ENCODE results near the gene EML1.

The EML1 gene

GRCh38 chr14:99928963-99929362 lies 135.8 kb downstream of the EML1 start:
- Histone ChIP-seq H3K9me3 (ENCODE audit: control insufficient read depth, low read length) (no peaks in the 10 kb centered on the region), H3K36me3 (ENCODE audit: control insufficient read depth, insufficient read depth, low read length) (no peaks in the 10 kb centered on the region), H3K27ac (ENCODE audit: insufficient read depth, low read length, poor library complexity, severe bottlenecking) (no peak overlapping the region)

GRCh38 chr14:99929601-99930000 lies 136.4 kb downstream of the EML1 start:
- Histone ChIP-seq H3K4me1 (ENCODE audit: control insufficient read depth, insufficient read depth, low read length, poor library complexity, severe bottlenecking) (no peaks in the 10 kb centered on the region), H3K4me3 (ENCODE audit: insufficient read depth, low read depth, low read length, poor library complexity, severe bottlenecking) (no peak overlapping the region), H3K27me3 (replicated peaks; ENCODE audit: control insufficient read depth, insufficient read depth, low read length, poor library complexity, severe bottlenecking) (no peaks in the 10 kb centered on the region), H3K9me3 (ENCODE audit: control insufficient read depth, low read length) (no peaks in the 10 kb centered on the region), H3K36me3 (ENCODE audit: control insufficient read depth, insufficient read depth, low read length) (no peaks in the 10 kb centered on the region), H3K27ac (ENCODE audit: insufficient read depth, low read length, poor library complexity, severe bottlenecking) (no peak overlapping the region)
- DNase-seq, result no peak

More at GRCh38 chr14:99928963-99929362, 135.8 kb downstream of the EML1 start:
- Histone ChIP-seq H3K4me1 (ENCODE audit: control insufficient read depth, insufficient read depth, low read length, poor library complexity, severe bottlenecking) (no peaks in the 10 kb centered on the region), H3K4me3 (ENCODE audit: insufficient read depth, low read depth, low read length, poor library complexity, severe bottlenecking) (no peak overlapping the region), H3K27me3 (replicated peaks; ENCODE audit: control insufficient read depth, insufficient read depth, low read length, poor library complexity, severe bottlenecking) (no peaks in the 10 kb centered on the region)
- no peak for DNase-seq

GRCh38 chr14:99930420-99931274 lies 137.4 kb downstream of the EML1 start:
- DNase-seq, result no peak
- Histone ChIP-seq H3K4me3 (ENCODE audit: insufficient read depth, low read depth, low read length, poor library complexity, severe bottlenecking) (no peak overlapping the region), H3K36me3 (ENCODE audit: control insufficient read depth, insufficient read depth, low read length) (no peaks in the 10 kb centered on the region), H3K27me3 (replicated peaks; ENCODE audit: control insufficient read depth, insufficient read depth, low read length, poor library complexity, severe bottlenecking) (no peaks in the 10 kb centered on the region), H3K4me1 (ENCODE audit: control insufficient read depth, insufficient read depth, low read length, poor library complexity, severe bottlenecking) (no peaks in the 10 kb centered on the region), H3K27ac (ENCODE audit: insufficient read depth, low read length, poor library complexity, severe bottlenecking) (no peak overlapping the region), H3K9me3 (ENCODE audit: control insufficient read depth, low read length) (no peaks in the 10 kb centered on the region)

GRCh38 chr14:99931308-99931707 lies 138.1 kb downstream of the EML1 start:
- Histone ChIP-seq H3K27ac (ENCODE audit: insufficient read depth, low read length, poor library complexity, severe bottlenecking) (no peak overlapping the region), H3K4me1 (ENCODE audit: control insufficient read depth, insufficient read depth, low read length, poor library complexity, severe bottlenecking) (no peaks in the 10 kb centered on the region), H3K9me3 (ENCODE audit: control insufficient read depth, low read length) (no peaks in the 10 kb centered on the region), H3K27me3 (replicated peaks; ENCODE audit: control insufficient read depth, insufficient read depth, low read length, poor library complexity, severe bottlenecking) (no peaks in the 10 kb centered on the region), H3K4me3 (ENCODE audit: insufficient read depth, low read depth, low read length, poor library complexity, severe bottlenecking) (no peak overlapping the region), H3K36me3 (ENCODE audit: control insufficient read depth, insufficient read depth, low read length) (no peaks in the 10 kb centered on the region)
- DNase-seq, result no peak

GRCh38 chr14:99936056-99936455 lies 142.8 kb downstream of the EML1 start:
- no peaks in the 10 kb centered on the region for H3K36me3 ChIP-seq (ENCODE audit: control insufficient read depth, insufficient read depth, low read length)
- H3K27me3 ChIP-seq (replicated peaks; ENCODE audit: control insufficient read depth, insufficient read depth, low read length, poor library complexity, severe bottlenecking), result no peaks in the 10 kb centered on the region
- no peak overlapping the region for H3K27ac ChIP-seq (ENCODE audit: insufficient read depth, low read length, poor library complexity, severe bottlenecking)
- no peaks in the 10 kb centered on the region for H3K9me3 ChIP-seq (ENCODE audit: control insufficient read depth, low read length)
- no peak for DNase-seq
- H3K4me1 ChIP-seq (ENCODE audit: control insufficient read depth, insufficient read depth, low read length, poor library complexity, severe bottlenecking), result no peaks in the 10 kb centered on the region
- H3K4me3 ChIP-seq (ENCODE audit: insufficient read depth, low read depth, low read length, poor library complexity, severe bottlenecking), result no peak overlapping the region

GRCh38 chr14:99936738-99937474 lies 143.7 kb downstream of the EML1 start:
- no peak overlapping the region for H3K4me3 ChIP-seq (ENCODE audit: insufficient read depth, low read depth, low read length, poor library complexity, severe bottlenecking)
- no peak for DNase-seq
- no peaks in the 10 kb centered on the region for H3K9me3 ChIP-seq (ENCODE audit: control insufficient read depth, low read length)
- no peak overlapping the region for H3K27ac ChIP-seq (ENCODE audit: insufficient read depth, low read length, poor library complexity, severe bottlenecking)
- H3K36me3 ChIP-seq (ENCODE audit: control insufficient read depth, insufficient read depth, low read length), result no peaks in the 10 kb centered on the region
- no peaks in the 10 kb centered on the region for H3K4me1 ChIP-seq (ENCODE audit: control insufficient read depth, insufficient read depth, low read length, poor library complexity, severe bottlenecking)
- no peaks in the 10 kb centered on the region for H3K27me3 ChIP-seq (replicated peaks; ENCODE audit: control insufficient read depth, insufficient read depth, low read length, poor library complexity, severe bottlenecking)

GRCh38 chr14:99937475-99938244 lies 144.4 kb downstream of the EML1 start:
- H3K4me1 ChIP-seq (ENCODE audit: control insufficient read depth, insufficient read depth, low read length, poor library complexity, severe bottlenecking), result no peaks in the 10 kb centered on the region
- H3K27ac ChIP-seq (ENCODE audit: insufficient read depth, low read length, poor library complexity, severe bottlenecking), result no peak overlapping the region
- H3K9me3 ChIP-seq (ENCODE audit: control insufficient read depth, low read length), result no peaks in the 10 kb centered on the region
- no peak for DNase-seq
- no peak overlapping the region for H3K4me3 ChIP-seq (ENCODE audit: insufficient read depth, low read depth, low read length, poor library complexity, severe bottlenecking)
- H3K27me3 ChIP-seq (replicated peaks; ENCODE audit: control insufficient read depth, insufficient read depth, low read length, poor library complexity, severe bottlenecking), result no peaks in the 10 kb centered on the region
- H3K36me3 ChIP-seq (ENCODE audit: control insufficient read depth, insufficient read depth, low read length), result no peaks in the 10 kb centered on the region

GRCh38 chr14:99938376-99938775 lies 145.2 kb downstream of the EML1 start:
- Histone ChIP-seq H3K4me1 (ENCODE audit: control insufficient read depth, insufficient read depth, low read length, poor library complexity, severe bottlenecking) (no peaks in the 10 kb centered on the region), H3K27me3 (replicated peaks; ENCODE audit: control insufficient read depth, insufficient read depth, low read length, poor library complexity, severe bottlenecking) (no peaks in the 10 kb centered on the region), H3K9me3 (ENCODE audit: control insufficient read depth, low read length) (no peaks in the 10 kb centered on the region), H3K4me3 (ENCODE audit: insufficient read depth, low read depth, low read length, poor library complexity, severe bottlenecking) (no peak overlapping the region), H3K36me3 (ENCODE audit: control insufficient read depth, insufficient read depth, low read length) (no peaks in the 10 kb centered on the region), H3K27ac (ENCODE audit: insufficient read depth, low read length, poor library complexity, severe bottlenecking) (no peak overlapping the region)
- no peak for DNase-seq

GRCh38 chr14:99938896-99939295 lies 145.7 kb downstream of the EML1 start:
- H3K36me3 ChIP-seq (ENCODE audit: control insufficient read depth, insufficient read depth, low read length), result no peaks in the 10 kb centered on the region
- DNase-seq, result no peak
- H3K4me1 ChIP-seq (ENCODE audit: control insufficient read depth, insufficient read depth, low read length, poor library complexity, severe bottlenecking), result no peaks in the 10 kb centered on the region
- H3K9me3 ChIP-seq (ENCODE audit: control insufficient read depth, low read length), result no peaks in the 10 kb centered on the region
- H3K4me3 ChIP-seq (ENCODE audit: insufficient read depth, low read depth, low read length, poor library complexity, severe bottlenecking), result no peak overlapping the region
- H3K27ac ChIP-seq (ENCODE audit: insufficient read depth, low read length, poor library complexity, severe bottlenecking), result no peak overlapping the region
- H3K27me3 ChIP-seq (replicated peaks; ENCODE audit: control insufficient read depth, insufficient read depth, low read length, poor library complexity, severe bottlenecking), result no peaks in the 10 kb centered on the region
